Uterus (tissue), 2 donors: ENCODE results near the gene PRKAR1B.

Experiments used
- CTCF ChIP-seq, 4 experiments: fragments of 200-600 bp in 2 of 4; fragments of 450-650 bp in 2 of 4; sonication (generic) in 2 of 4; IDR thresholded peaks; one replicate each; pipeline ENCODE4 v1.5.1; 2016 to 2019; ENCODE audit warnings: antibody characterized with exemption in 4 of 4, mild to moderate bottlenecking in 2 of 4, moderate library complexity in 1 of 4
- POLR2A ChIP-seq, 2 donors: fragments of 450-650 bp; IDR thresholded peaks; one replicate each; pipeline ENCODE4 v1.6.1; 2016; ENCODE audit warnings: antibody characterized with exemption in 2 of 2, mild to moderate bottlenecking in 1 of 2, moderate library complexity in 1 of 2

DNA sequence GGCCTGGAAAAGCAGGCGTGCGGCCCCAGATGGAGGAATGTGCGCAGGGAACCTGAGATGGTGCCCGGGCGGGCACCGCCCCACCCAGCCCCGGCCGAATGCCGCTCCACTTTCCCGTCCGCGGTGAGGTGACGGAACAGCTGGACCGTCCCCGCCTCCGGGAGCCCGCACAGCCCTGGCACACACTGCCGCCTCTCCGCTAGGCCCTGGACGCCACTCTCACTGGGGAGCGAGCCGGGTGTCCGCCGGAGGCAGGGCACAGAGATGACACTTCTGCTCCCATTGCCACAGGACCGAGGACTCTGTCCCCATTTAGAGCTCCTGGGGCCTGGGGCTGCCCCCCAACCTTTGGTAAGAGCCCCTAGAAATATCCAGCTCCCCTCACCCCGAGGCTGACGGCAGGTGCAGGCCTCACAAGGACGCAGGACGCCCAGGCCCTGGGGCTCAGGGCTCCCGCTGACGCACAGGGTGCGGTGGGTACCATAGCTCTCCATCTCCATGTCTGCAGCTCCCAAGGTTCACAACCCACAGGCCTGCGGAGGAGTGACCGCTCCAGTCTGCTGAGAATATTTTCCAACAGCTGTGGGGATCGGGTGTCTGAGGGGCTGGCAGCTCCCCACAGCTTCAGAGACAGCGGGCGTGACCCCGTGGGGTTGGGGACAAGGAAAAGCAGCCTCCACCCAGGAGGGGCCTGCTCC, 155.2 kb downstream of the PRKAR1B start:
- TF ChIP-seq CTCF (IDR thresholded peaks at IDR 0.05), result no peak
- no peak for TF ChIP-seq POLR2A (IDR thresholded peaks at IDR 0.05)
